ENCODE data around the gene MRPL42. TPM values are rescaled to one million over a fixed set of nuclear protein-coding genes. Genes with fewer than 3 reads are reported as not detected.
"Not testable (repeated sequence)": the region's sequence is repeated elsewhere in the genome, so short reads cannot be mapped to it uniquely, and the experiment has no call there.

The MRPL42 gene
- 10 to 100 TPM; 42.2 to 70.0 TPM for total RNA-seq

DNA sequence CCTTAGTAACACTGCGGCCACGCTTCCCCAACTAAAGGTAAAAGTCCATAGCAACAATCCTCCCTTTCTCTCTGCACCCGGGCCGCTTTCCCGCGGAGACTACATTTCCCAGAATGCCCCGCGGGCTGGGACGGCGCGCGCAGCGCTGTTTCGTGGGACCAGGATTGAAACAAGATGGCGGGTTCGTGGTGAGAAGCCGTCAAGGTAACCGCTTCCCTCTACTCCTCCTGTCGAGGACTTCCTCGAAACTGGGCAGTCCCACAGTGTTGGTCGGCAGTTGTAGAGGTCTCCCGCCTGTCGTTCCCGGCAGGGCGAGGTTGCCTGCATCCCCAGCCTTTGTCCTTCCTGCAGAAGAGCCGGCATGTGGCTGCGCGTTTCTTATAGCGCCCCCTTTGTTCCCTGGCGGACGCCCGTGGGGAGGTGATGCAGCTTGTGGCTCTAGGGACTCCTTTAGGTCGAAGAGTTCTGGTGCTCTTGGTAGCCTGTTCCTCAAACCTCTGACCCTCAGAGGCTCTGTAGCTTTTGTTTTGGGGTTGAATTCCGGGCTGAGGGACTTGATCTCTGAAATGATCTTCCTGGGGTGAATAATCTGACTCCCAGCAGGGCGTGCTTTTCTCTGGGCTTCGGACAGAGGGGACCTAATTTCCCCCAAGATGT, at the start of gene MRPL42:
Gene MRPL42 (plus strand): TSS at position 164 of the 657 bp plus-strand sequence. CDS start 1,772 bp downstream, outside the sequence.
- Mint-ChIP-seq H3K4me3 (peak within 1 kb of the TSS; percentile 87), H3K36me3 (ENCODE audit: low read depth) (peaks cover 36% of the 10 kb centered on the region), H3K9me3 (no peaks in the 10 kb centered on the region), H3K4me1 (peaks cover 13% of the 10 kb centered on the region), H3K27ac (peak within 1 kb of the TSS; percentile 81), H3K27me3 (no peaks in the 10 kb centered on the region)
- peak; percentile 94 for ATAC-seq (replicated peaks)

DNA sequence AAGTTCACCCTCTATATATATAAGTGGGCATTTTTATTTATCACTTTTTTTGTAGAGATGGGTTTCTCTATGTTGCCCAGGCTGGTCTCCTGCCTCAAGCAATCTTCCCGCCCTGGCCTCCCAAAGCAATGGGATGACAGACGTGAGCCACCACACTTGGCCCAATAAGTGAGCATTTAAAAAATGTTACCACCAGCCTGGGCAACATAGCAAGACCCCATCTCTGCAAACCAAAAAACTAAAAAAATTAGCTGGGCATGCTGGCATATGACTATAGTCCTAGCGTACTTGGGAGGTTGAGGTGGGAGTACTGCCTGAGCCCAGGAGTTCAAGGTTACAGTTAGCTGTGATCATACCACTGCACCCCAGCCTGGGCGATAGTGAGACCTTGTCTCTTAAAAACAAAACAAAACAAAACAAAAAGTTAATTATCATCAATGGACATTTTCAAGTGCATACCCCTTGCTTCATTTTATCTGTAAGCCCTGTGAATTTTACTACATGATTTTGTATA, 49.3 kb upstream of the MRPL42 start:
- no peaks in the 10 kb centered on the region for H3K27me3 Mint-ChIP-seq
- H3K4me1 Mint-ChIP-seq: peaks cover 61% of the 10 kb centered on the region
- H3K27ac Mint-ChIP-seq: no peak overlapping the region
- H3K9me3 Mint-ChIP-seq: no peaks in the 10 kb centered on the region
- ATAC-seq (replicated peaks): no peak
- no peak overlapping the region for H3K4me3 Mint-ChIP-seq
- H3K36me3 Mint-ChIP-seq (ENCODE audit: low read depth): peaks cover 35% of the 10 kb centered on the region

GRCh38 chr12:93419388-93420034, 47.8 kb upstream of the MRPL42 start:
- Mint-ChIP-seq H3K9me3 (no peaks in the 10 kb centered on the region), H3K27ac (peak overlapping the region; percentile 75), H3K4me1 (peaks cover 61% of the 10 kb centered on the region), H3K36me3 (ENCODE audit: low read depth) (peaks cover 41% of the 10 kb centered on the region), H3K27me3 (no peaks in the 10 kb centered on the region), H3K4me3 (peak overlapping the region; percentile 64)
- no peak for ATAC-seq (replicated peaks)

DNA sequence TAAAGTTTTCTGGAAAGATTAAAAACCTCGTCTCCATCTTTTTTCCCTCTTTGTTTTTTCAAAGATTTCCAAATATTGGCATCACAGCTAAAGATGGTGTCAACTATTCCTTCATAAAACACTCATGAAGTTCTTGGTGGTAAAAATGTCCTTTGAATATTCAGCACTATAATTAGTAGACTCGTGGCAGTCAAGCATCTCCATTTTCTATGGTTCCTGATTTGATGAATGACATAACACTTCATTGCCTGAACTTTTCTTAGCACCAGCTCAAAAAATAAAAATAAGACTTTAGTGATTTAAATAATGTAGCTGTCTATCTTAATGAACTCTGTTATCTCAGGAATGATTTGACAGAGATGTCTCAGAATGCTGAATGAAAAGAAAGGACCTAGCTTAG, 45.3 kb upstream of the MRPL42 start:
- Mint-ChIP-seq H3K9me3 (no peaks in the 10 kb centered on the region), H3K36me3 (ENCODE audit: low read depth) (peaks cover 25% of the 10 kb centered on the region), H3K4me1 (peaks cover 62% of the 10 kb centered on the region), H3K4me3 (peak overlapping the region; percentile 64), H3K27ac (peak overlapping the region; percentile 75), H3K27me3 (no peaks in the 10 kb centered on the region)
- ATAC-seq (replicated peaks): no peak

GRCh38 chr12:93425736-93426411, 41.4 kb upstream of the MRPL42 start:
- no peak for ATAC-seq (replicated peaks)

GRCh38 chr12:93426412-93426805, 40.9 kb upstream of the MRPL42 start:
- no peaks in the 10 kb centered on the region for H3K9me3 Mint-ChIP-seq
- peaks cover 25% of the 10 kb centered on the region for H3K36me3 Mint-ChIP-seq (ENCODE audit: low read depth)
- H3K27me3 Mint-ChIP-seq: no peaks in the 10 kb centered on the region
- peak overlapping the region; percentile 62 for H3K4me3 Mint-ChIP-seq
- ATAC-seq (replicated peaks): peak; percentile 81
- H3K4me1 Mint-ChIP-seq: peaks cover 57% of the 10 kb centered on the region
- H3K27ac Mint-ChIP-seq: peak overlapping the region; percentile 7

More at GRCh38 chr12:93425736-93426411, 41.4 kb upstream of the MRPL42 start:
- peak overlapping the region; percentile 7 for H3K27ac Mint-ChIP-seq
- H3K27me3 Mint-ChIP-seq: no peaks in the 10 kb centered on the region
- H3K4me3 Mint-ChIP-seq: peak overlapping the region; percentile 62
- H3K4me1 Mint-ChIP-seq: peaks cover 58% of the 10 kb centered on the region
- peaks cover 25% of the 10 kb centered on the region for H3K36me3 Mint-ChIP-seq (ENCODE audit: low read depth)
- H3K9me3 Mint-ChIP-seq: no peaks in the 10 kb centered on the region

- ATAC-seq (replicated peaks): no peak
- peak overlapping the region; percentile 7 for H3K27ac Mint-ChIP-seq
- H3K9me3 Mint-ChIP-seq: no peaks in the 10 kb centered on the region
- H3K36me3 Mint-ChIP-seq (ENCODE audit: low read depth): peaks cover 18% of the 10 kb centered on the region
- peak overlapping the region; percentile 62 for H3K4me3 Mint-ChIP-seq
- H3K27me3 Mint-ChIP-seq: no peaks in the 10 kb centered on the region
- H3K4me1 Mint-ChIP-seq: peaks cover 47% of the 10 kb centered on the region
Measured at GRCh38 chr12:93427779-93428564, 39.3 kb upstream of the MRPL42 start.

DNA sequence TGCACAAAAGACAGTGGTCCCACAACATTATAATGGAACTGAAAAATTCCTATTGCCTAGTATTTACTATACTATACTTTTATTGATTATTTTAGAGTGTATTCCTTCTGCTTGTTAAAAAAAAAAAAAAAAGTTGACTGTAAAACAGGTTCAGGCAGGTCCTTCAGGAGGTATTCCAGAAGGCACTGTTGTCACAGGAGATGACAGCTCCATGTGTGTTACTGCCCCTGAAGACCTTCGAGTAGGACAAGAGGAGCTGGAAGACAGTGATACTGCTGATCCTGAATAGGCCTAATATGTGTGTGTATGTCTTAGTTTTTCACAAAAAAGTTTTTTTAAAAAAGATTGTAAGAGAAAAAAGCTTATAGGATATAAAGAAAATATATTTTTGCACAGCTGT, 37.9 kb upstream of the MRPL42 start:
- no peaks in the 10 kb centered on the region for H3K9me3 Mint-ChIP-seq

GRCh38 chr12:93429852-93430251, 37.5 kb upstream of the MRPL42 start:
- H3K4me1 Mint-ChIP-seq: peaks cover 34% of the 10 kb centered on the region
- peak overlapping the region; percentile 36 for H3K4me3 Mint-ChIP-seq
- ATAC-seq (replicated peaks): no peak
- peaks cover 7% of the 10 kb centered on the region for H3K36me3 Mint-ChIP-seq (ENCODE audit: low read depth)
- H3K27me3 Mint-ChIP-seq: no peaks in the 10 kb centered on the region
- no peaks in the 10 kb centered on the region for H3K9me3 Mint-ChIP-seq
- H3K27ac Mint-ChIP-seq: peak overlapping the region; percentile 67

More for the DNA sequence above, 37.9 kb upstream of the MRPL42 start:
- Mint-ChIP-seq H3K27me3 (no peaks in the 10 kb centered on the region), H3K4me3 (no peak overlapping the region), H3K27ac (no peak overlapping the region), H3K4me1 (peaks cover 36% of the 10 kb centered on the region), H3K36me3 (ENCODE audit: low read depth) (peaks cover 7% of the 10 kb centered on the region)
- no peak for ATAC-seq (replicated peaks)

DNA sequence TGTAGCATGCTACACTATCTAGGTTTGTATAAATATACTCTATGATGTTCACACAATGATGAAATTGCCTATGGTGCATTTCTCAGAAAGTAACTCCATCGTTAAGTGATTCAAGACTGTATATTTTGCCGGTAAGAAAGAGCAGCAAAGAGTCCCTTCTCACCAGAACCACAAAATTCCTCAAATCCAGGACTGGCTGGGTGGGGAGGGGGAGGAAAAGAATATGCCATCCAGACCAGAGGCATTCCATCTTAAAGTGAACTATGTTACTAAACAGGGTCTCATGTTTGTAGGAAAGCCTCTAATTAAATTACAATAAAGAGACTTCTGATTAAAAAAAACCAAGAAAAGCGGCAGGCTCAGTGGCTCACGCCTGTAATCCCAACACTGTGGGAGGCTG, 37.0 kb upstream of the MRPL42 start:
- H3K27me3 Mint-ChIP-seq: no peaks in the 10 kb centered on the region
- H3K4me3 Mint-ChIP-seq: peak overlapping the region; percentile 36
- H3K4me1 Mint-ChIP-seq: peaks cover 29% of the 10 kb centered on the region
- ATAC-seq (replicated peaks): no peak
- H3K9me3 Mint-ChIP-seq: no peaks in the 10 kb centered on the region
- peaks cover 7% of the 10 kb centered on the region for H3K36me3 Mint-ChIP-seq (ENCODE audit: low read depth)
- H3K27ac Mint-ChIP-seq: peak overlapping the region; percentile 67

DNA sequence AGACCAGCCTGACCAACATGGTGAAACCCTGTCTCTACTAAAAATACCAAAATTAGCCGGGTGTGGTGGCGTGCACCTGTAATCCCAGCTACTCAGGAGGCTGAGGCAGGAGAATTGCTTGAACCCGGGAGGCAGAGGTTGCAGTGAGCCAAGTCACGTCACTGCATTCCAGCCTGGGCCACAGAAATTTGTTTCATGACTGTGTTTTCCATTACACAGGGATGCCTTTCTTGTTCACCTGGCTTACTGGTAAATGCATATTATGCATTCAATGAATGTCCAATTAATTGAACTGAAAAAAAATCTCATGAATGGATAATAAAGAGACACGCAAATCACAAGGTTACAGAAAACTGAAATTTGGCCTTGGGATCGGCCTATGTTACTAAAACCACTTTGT, 35.3 kb upstream of the MRPL42 start:
- not testable (repeated sequence) for H3K9me3 Mint-ChIP-seq; ATAC-seq (replicated peaks); H3K27ac Mint-ChIP-seq; H3K27me3 Mint-ChIP-seq; H3K4me3 Mint-ChIP-seq
- Mint-ChIP-seq H3K36me3 (ENCODE audit: low read depth) (peaks cover 15% of the 10 kb centered on the region), H3K4me1 (peaks cover 25% of the 10 kb centered on the region)

- Mint-ChIP-seq H3K27ac (no peak overlapping the region), H3K9me3 (no peaks in the 10 kb centered on the region), H3K4me1 (peaks cover 38% of the 10 kb centered on the region), H3K36me3 (ENCODE audit: low read depth) (peaks cover 27% of the 10 kb centered on the region), H3K4me3 (peak overlapping the region; percentile 41), H3K27me3 (no peaks in the 10 kb centered on the region)
- ATAC-seq (replicated peaks): no peak
Measured at GRCh38 chr12:93434256-93434865, 33.0 kb upstream of the MRPL42 start.

- peaks cover 33% of the 10 kb centered on the region for H3K36me3 Mint-ChIP-seq (ENCODE audit: low read depth)
- peak overlapping the region; percentile 72 for H3K27ac Mint-ChIP-seq
- H3K4me3 Mint-ChIP-seq: peak overlapping the region; percentile 90
- peaks cover 49% of the 10 kb centered on the region for H3K4me1 Mint-ChIP-seq
- no peaks in the 10 kb centered on the region for H3K9me3 Mint-ChIP-seq
- no peaks in the 10 kb centered on the region for H3K27me3 Mint-ChIP-seq
- ATAC-seq (replicated peaks): no peak
Measured at GRCh38 chr12:93438266-93439050, 28.9 kb upstream of the MRPL42 start.
